K562 (cell line): Measurements from ENCODE around the gene DMD. TPM values are rescaled to one million over a fixed set of nuclear protein-coding genes. Genes with fewer than 3 reads are reported as not detected.

Source experiments
- ATAC-seq: fragments of 200-7000 bp; cut with Tn5 transposase; 3 replicates; pipeline ENCODE4 v1.9.1; 2020; ENCODE audit warnings: moderate library complexity
- BruUV-seq: library from RNA; stranded (reverse); fragments of 400-500 nt; replicated peaks from 2 replicates; lab custom pipeline; 2021; lab: Mats Ljungman, UMichigan
- CTCF ChIA-PET: fragments of 300-600 bp; formaldehyde crosslinking; extraction: SDS; loops from one replicate; lab custom pipeline; 2021; ENCODE audit warnings: low intra/inter-chr PET ratio; lab: Yijun Ruan, JAX
- POLR2A ChIA-PET: fragments of 300-600, 350-650 bp; sonication (Branson Sonifier 250); formaldehyde crosslinking; extraction: SDS; loops from one replicate; lab custom pipeline; 2021; ENCODE audit warnings: antibody characterized with exemption, inconsistent platforms; lab: Yijun Ruan, JAX
- DNase-seq, 4 experiments: peaks; one replicate each; pipeline versions ENCODE4 v3.0.0 to v3.0.0-alpha.2; 2011 to 2018; ENCODE audit warnings: low spot score in 3 of 4, mixed read lengths in 3 of 4; ENCODE audit errors: extremely low read depth in 1 of 4
- FAIRE-seq: peaks from 2 replicates; lab custom pipeline; 2011; peaks lifted over from hg19 to GRCh38; lab: Jason Lieb, UNC
- H2AFZ ChIP-seq: 2 replicates; pipeline ENCODE4 v1.6.0; 2011; ENCODE audit warnings: low read depth, low read length, control low read depth, inconsistent platforms
- H3K27ac ChIP-seq: fragments of 200-600 bp; 3 replicates; pipeline ENCODE4 v1.8.0; 2011; ENCODE audit warnings: low read depth, mild to moderate bottlenecking, control low read depth, inconsistent platforms, low read length, moderate library complexity, mixed read lengths; ENCODE audit errors: extremely low read depth
- H3K27me3 ChIP-seq, 2 experiments: fragments of 300-600 bp in 1 of 2; 2 replicates in 1 of 2; 3 replicates in 1 of 2; pipeline versions ENCODE4 v1.6.0 to v1.8.0; 2011; ENCODE audit warnings: inconsistent platforms in 2 of 2, low read length in 2 of 2, mild to moderate bottlenecking in 1 of 2, mixed read lengths in 1 of 2, moderate library complexity in 1 of 2; ENCODE audit not compliant: control insufficient read depth in 2 of 2, insufficient read depth in 2 of 2
- H3K36me3 ChIP-seq: fragments of 300-600 bp; 3 replicates; pipeline ENCODE4 v1.8.0; 2011; ENCODE audit warnings: mild to moderate bottlenecking, low read length, inconsistent platforms; ENCODE audit not compliant: control insufficient read depth, insufficient read depth
- H3K4me1 ChIP-seq, 2 experiments: fragments of 200-600 bp in 1 of 2; replicated peaks in 1 of 2; 2 replicates in 1 of 2; 3 replicates in 1 of 2; pipeline versions ENCODE4 v1.5.1 to v1.8.0; 2011; ENCODE audit warnings: inconsistent platforms in 2 of 2, low read length in 2 of 2, mild to moderate bottlenecking in 1 of 2, mixed read lengths in 1 of 2, moderate library complexity in 1 of 2; ENCODE audit not compliant: control insufficient read depth in 2 of 2, insufficient read depth in 2 of 2
- H3K4me2 ChIP-seq: 2 replicates; pipeline ENCODE4 v1.6.1; 2011; ENCODE audit warnings: low read length, control low read depth, inconsistent platforms, mixed read lengths; ENCODE audit not compliant: insufficient read depth
- H3K4me3 ChIP-seq: fragments of 200-600 bp; sonication (generic), shearing (Covaris generic); 2 replicates; pipeline ENCODE4 v1.5.1; 2016; ENCODE audit warnings: control low read depth, inconsistent platforms
- H3K79me2 ChIP-seq: fragments of 200-600 bp; 3 replicates; pipeline ENCODE4 v1.8.0; 2011; ENCODE audit warnings: low read length, inconsistent platforms; ENCODE audit not compliant: control insufficient read depth, insufficient read depth
- H3K9ac ChIP-seq, 2 experiments: 2 replicates each; pipeline versions ENCODE4 v1.6.0 to v1.6.1; 2011; ENCODE audit warnings: low read depth in 2 of 2, low read length in 2 of 2, control low read depth in 1 of 2, inconsistent platforms in 1 of 2, mild to moderate bottlenecking in 1 of 2, mixed read lengths in 1 of 2; ENCODE audit not compliant: insufficient read depth in 1 of 2
- H3K9me1 ChIP-seq: one replicate; pipeline ENCODE4 v1.6.0; 2011; ENCODE audit warnings: inconsistent platforms, mild to moderate bottlenecking, low read length, moderate library complexity; ENCODE audit not compliant: control insufficient read depth, insufficient read depth
- H3K9me3 ChIP-seq: replicated peaks from 2 replicates; pipeline ENCODE4 v1.5.1; 2011; ENCODE audit warnings: low read depth, low read length, inconsistent platforms; ENCODE audit not compliant: control insufficient read depth, insufficient read depth
- H4K20me1 ChIP-seq: replicated peaks from 2 replicates; pipeline ENCODE4 v1.6.1; 2011; ENCODE audit warnings: low read length, inconsistent platforms, mixed read lengths; ENCODE audit not compliant: control insufficient read depth, insufficient read depth
- C11orf30 ChIP-seq: fragments of 450-650 bp; IDR thresholded peaks from 2 replicates; pipeline ENCODE4 v1.6.1; 2016; ENCODE audit warnings: low read depth, mild to moderate bottlenecking
- ERF ChIP-seq: fragments of 450-650 bp; formaldehyde crosslinking; IDR thresholded peaks from 2 replicates; pipeline ENCODE4 v1.4.0; 2020; ENCODE audit warnings: mild to moderate bottlenecking, mixed read lengths
- ETV6 ChIP-seq, 3 experiments: fragments of 150-350 bp in 1 of 3; sonication (generic) in 1 of 3; formaldehyde crosslinking in 1 of 3; IDR thresholded peaks; 2 replicates each; pipeline versions ENCODE4 v1.6.1 to v1.8.0; 2014 to 2022; ENCODE audit warnings: borderline replicate concordance in 2 of 3, low read depth in 2 of 3, antibody characterized with exemption in 1 of 3, low read length in 1 of 3, mild to moderate bottlenecking in 1 of 3, missing genetic modification reagents in 1 of 3
- FOSL1 ChIP-seq: fragments of 200-800 bp; sonication (Bioruptor generic); conservative IDR thresholded peaks from 2 replicates; pipeline ENCODE4 v1.6.1; 2016; ENCODE audit warnings: missing genetic modification characterization, missing compliant biosample characterization
- MTA1 ChIP-seq: fragments of 450-650 bp; IDR thresholded peaks from 2 replicates; pipeline ENCODE4 v1.6.1; 2017; ENCODE audit warnings: borderline replicate concordance
- PURB ChIP-seq: sonication (generic); formaldehyde crosslinking; IDR thresholded peaks from 2 replicates; pipeline ENCODE4 v1.9.0; 2021; ENCODE audit warnings: low read depth, mild to moderate bottlenecking, missing genetic modification reagents
- ZNF184 ChIP-seq: sonication (generic); formaldehyde crosslinking; IDR thresholded peaks from 2 replicates; pipeline ENCODE4 v1.5.0; 2020; ENCODE audit warnings: missing genetic modification reagents
- ZNF431 ChIP-seq: sonication (generic); formaldehyde crosslinking; IDR thresholded peaks from 2 replicates; pipeline ENCODE4 v1.8.0; 2022; ENCODE audit warnings: mild to moderate bottlenecking, missing genetic modification reagents
- ZNF77 ChIP-seq: fragments of 250-450 bp; sonication (Bioruptor Pico); IDR thresholded peaks from 2 replicates; pipeline ENCODE4 v1.5.0; 2020
- WGBS: fragments of 100-300 bp; shearing (Covaris generic); methylation state at CpG from one replicate; pipeline ENCODE4 v1.1.6; 2016; ENCODE audit warnings: low coverage, mixed read lengths; ENCODE audit not compliant: insufficient coverage; ENCODE audit errors: missing lambda C conversion rate; 5-methylcytosine and 5-hydroxymethylcytosine counted together
- in situ Hi-C: fragments of 300-500 bp; cut with MboI; formaldehyde crosslinking; loops from 4 replicates; pipeline ENCODE4 v1.15.0; 2018; ENCODE audit warnings: inconsistent platforms, mixed read lengths
- intact Hi-C: fragments of 100-400 bp; cut with micrococcal nuclease; formaldehyde crosslinking; loops from 2 replicates; pipeline ENCODE4 v1.14.2; 2022
- polyA plus RNA-seq, 8 experiments: library from polyadenylated mRNA; depleted of rRNA in 4 of 8; stranded (reverse) in 5 of 8; unstranded in 3 of 8; fragments of >200 nt; fragmentation: Nextera tagmentation in 2 of 8; fragmentation: Illumina TruSeq in 1 of 8; extraction: Ambion mirVana in 2 of 8; extraction: Trizol in 1 of 8; gene quantifications; 2 replicates each; pipeline versions ENCODE4 v1.2.1 to v1.2.3, GENCODE V29; 2011 to 2014; ENCODE audit warnings: inconsistent platforms in 1 of 8, missing spikeins in 1 of 8
- total RNA-seq, 7 experiments: library from RNA; depleted of rRNA in 6 of 7; stranded (reverse); fragments of >200 nt in 6 of 7; fragmentation: Illumina TruSeq in 2 of 7; extraction: Trizol in 2 of 7; gene quantifications; 2 replicates each; pipeline versions ENCODE4 v1.2.1 to v1.2.3, GENCODE V29; 2011 to 2021; ENCODE audit warnings: low replicate concordance in 1 of 7
- TF ChIP-seq, protein P1 (sequence below): fragments of 250-450 bp; sonication (Bioruptor Pico); IDR thresholded peaks from 2 replicates; pipeline ENCODE4 v1.8.0; 2021; ENCODE audit warnings: borderline replicate concordance, mild to moderate bottlenecking, moderate library complexity; ENCODE audit not compliant: poor library complexity, severe bottlenecking

Gene DMD
- total and polyA plus RNA-seq, 9 of the 15 experiments (the other 6 are each of a cell fraction or from before 2014, with no cell fraction given), result 3.8 to 20.4 (median 11.4) TPM

DNA sequence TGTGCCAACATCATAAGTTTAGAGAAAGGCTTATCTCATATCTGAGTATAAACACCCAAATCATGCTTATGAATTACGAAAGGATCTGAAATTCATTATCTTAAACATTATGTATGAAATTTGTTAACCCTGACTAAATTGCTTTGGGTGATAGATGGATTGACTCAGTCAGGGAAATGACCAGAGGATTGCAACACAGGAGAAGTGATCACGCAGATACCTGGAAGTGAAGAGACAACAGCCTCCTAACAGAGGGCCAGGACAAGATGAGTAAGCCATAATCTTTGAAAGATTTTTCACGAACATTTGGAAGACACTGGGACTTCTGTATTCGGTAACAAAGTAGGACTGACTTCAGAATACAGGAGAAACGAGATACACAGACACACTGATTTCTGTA, 363.4 kb downstream of the DMD start:
- no peak overlapping the region for H3K4me2 ChIP-seq
- intact Hi-C loops, result no loop called here
- no peaks in the 10 kb centered on the region for H3K27me3 ChIP-seq
- ATAC-seq (no peak), FAIRE-seq (no peak), DNase-seq (no peak)
- H3K4me1 ChIP-seq, result no peaks in the 10 kb centered on the region
- 1% methylated on average over 5 of the region's 5 CpGs for WGBS
- H3K9me1 ChIP-seq, result no peaks in the 10 kb centered on the region
- in situ Hi-C loops, result no loop called here
- no peak overlapping the region for H3K27ac ChIP-seq
- POLR2A ChIA-PET, result no interaction called here
- CTCF ChIA-PET, result no interaction called here
- no peaks in the 10 kb centered on the region for H3K36me3 ChIP-seq
- H3K79me2 ChIP-seq, result no peaks in the 10 kb centered on the region
- no peaks in the 10 kb centered on the region for H3K9me3 ChIP-seq
- TF ChIP-seq ZNF431 (CRISPR knock-in tag) (no peak), ZNF77 (CRISPR knock-in tag) (no peak), MTA1 (no peak), C11orf30 (no peak), FOSL1 (tag) (no peak), ETV6 (IDR thresholded peaks at IDR 0.05; ENCODE audit: borderline replicate concordance in 1 of 2, low read depth in 2 of 2, low read length in 1 of 2) (no peak), ETV6 (CRISPR knock-in tag; IDR thresholded peaks at IDR 0.05; ENCODE audit: borderline replicate concordance) (no peak), ZNF184 (CRISPR knock-in tag) (no peak), PURB (CRISPR knock-in tag) (no peak), ERF (CRISPR knock-in tag) (no peak)
- TF ChIP-seq, protein P1, sequence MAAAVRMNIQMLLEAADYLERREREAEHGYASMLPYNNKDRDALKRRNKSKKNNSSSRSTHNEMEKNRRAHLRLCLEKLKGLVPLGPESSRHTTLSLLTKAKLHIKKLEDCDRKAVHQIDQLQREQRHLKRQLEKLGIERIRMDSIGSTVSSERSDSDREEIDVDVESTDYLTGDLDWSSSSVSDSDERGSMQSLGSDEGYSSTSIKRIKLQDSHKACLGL (CRISPR knock-in tag), result no peak
- no peak overlapping the region for H2AFZ ChIP-seq
- no peaks in the 10 kb centered on the region for H4K20me1 ChIP-seq
- H3K4me3 ChIP-seq, result no peak overlapping the region
- BruUV-seq, result no TSS peak
- no peak overlapping the region for H3K9ac ChIP-seq
